ENCODE measurements around the gene ATP1A1.

DNA sequence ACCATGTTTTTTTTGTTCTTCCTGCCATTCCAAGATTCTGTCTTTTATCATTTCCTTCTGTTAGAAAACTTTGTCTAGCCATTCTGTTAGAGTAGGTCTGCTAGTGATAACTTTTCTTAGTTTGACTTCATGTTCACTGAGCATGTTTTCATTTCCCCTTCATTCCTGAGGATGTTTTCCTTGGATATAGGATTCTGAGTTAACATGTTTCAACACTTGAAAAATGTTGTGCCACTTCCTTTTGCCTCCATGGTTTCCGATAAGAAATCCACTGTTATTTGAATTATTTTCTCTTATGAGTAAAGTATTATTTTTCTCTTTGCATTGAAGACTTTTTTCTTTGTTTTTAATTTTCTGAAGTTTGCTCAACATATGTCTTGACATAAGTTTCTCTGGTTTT, 66.7 kb downstream of the ATP1A1 start:
- TF ChIP-seq, protein P1, sequence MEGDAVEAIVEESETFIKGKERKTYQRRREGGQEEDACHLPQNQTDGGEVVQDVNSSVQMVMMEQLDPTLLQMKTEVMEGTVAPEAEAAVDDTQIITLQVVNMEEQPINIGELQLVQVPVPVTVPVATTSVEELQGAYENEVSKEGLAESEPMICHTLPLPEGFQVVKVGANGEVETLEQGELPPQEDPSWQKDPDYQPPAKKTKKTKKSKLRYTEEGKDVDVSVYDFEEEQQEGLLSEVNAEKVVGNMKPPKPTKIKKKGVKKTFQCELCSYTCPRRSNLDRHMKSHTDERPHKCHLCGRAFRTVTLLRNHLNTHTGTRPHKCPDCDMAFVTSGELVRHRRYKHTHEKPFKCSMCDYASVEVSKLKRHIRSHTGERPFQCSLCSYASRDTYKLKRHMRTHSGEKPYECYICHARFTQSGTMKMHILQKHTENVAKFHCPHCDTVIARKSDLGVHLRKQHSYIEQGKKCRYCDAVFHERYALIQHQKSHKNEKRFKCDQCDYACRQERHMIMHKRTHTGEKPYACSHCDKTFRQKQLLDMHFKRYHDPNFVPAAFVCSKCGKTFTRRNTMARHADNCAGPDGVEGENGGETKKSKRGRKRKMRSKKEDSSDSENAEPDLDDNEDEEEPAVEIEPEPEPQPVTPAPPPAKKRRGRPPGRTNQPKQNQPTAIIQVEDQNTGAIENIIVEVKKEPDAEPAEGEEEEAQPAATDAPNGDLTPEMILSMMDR (conservative IDR thresholded peaks at IDR 0.05 in 1 of 2, IDR thresholded peaks at IDR 0.05 in 1 of 2; ENCODE audit: low read depth in 1 of 2, low read length in 2 of 2) = no peak
- no peak for TF ChIP-seq EZH2 (IDR thresholded peaks at IDR 0.05; ENCODE audit: low read length, missing control alignments)
